OCI-LY1 (cell line): Measurements from ENCODE around the gene SLC25A13.

Experiments used
- EZH2 ChIP-seq: fragments of 200-600 bp; sonication (generic), shearing (Covaris generic); IDR thresholded peaks from 2 replicates; pipeline ENCODE4 v1.8.0; 2017; ENCODE audit warnings: borderline replicate concordance, mixed run types, mild to moderate bottlenecking, antibody characterized with exemption, low read length, moderate library complexity, mixed read lengths
- TF ChIP-seq, protein P1 (sequence below): fragments of 200-600 bp; sonication (generic), shearing (Covaris generic); IDR thresholded peaks from 2 replicates; pipeline ENCODE4 v1.5.1; 2017; ENCODE audit warnings: mild to moderate bottlenecking, antibody characterized with exemption, low read length, moderate library complexity, mixed read lengths

DNA sequence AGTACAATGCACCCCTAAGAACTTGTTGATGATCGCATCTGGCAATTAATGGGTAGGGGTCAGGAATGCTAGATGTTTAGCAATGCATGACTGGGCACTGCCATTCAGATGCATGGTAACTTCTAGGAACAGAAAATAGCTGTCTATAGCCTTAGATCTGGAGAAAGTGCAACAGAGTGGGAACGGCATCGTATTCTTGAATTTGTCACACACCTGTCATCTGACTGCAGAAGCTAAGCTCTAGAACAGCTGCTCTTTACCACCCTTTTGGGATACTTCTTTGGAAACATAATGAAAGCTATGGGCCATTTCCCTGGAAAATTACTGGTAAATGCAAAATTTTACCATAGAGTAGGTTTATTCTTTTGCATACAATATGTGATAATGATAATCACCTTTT, 118.1 kb downstream of the SLC25A13 start:
- no peak for TF ChIP-seq EZH2
- TF ChIP-seq, protein P1, sequence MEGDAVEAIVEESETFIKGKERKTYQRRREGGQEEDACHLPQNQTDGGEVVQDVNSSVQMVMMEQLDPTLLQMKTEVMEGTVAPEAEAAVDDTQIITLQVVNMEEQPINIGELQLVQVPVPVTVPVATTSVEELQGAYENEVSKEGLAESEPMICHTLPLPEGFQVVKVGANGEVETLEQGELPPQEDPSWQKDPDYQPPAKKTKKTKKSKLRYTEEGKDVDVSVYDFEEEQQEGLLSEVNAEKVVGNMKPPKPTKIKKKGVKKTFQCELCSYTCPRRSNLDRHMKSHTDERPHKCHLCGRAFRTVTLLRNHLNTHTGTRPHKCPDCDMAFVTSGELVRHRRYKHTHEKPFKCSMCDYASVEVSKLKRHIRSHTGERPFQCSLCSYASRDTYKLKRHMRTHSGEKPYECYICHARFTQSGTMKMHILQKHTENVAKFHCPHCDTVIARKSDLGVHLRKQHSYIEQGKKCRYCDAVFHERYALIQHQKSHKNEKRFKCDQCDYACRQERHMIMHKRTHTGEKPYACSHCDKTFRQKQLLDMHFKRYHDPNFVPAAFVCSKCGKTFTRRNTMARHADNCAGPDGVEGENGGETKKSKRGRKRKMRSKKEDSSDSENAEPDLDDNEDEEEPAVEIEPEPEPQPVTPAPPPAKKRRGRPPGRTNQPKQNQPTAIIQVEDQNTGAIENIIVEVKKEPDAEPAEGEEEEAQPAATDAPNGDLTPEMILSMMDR, result no peak
